IMR-90 (cell line): Measurements from ENCODE around the gene ZBTB7B.

Experiments
- CEBPB ChIP-seq: IDR thresholded peaks from 2 replicates; pipeline ENCODE4 v1.6.1; 2012; ENCODE audit warnings: low read depth, low read length, improper control_type of control experiment
- MAFK ChIP-seq: IDR thresholded peaks from 2 replicates; pipeline ENCODE4 v1.6.1; 2012; ENCODE audit warnings: low read depth, low read length, improper control_type of control experiment
- MAZ ChIP-seq: IDR thresholded peaks from 2 replicates; pipeline ENCODE4 v1.6.1; 2012; ENCODE audit warnings: low read depth, mild to moderate bottlenecking, low read length, improper control_type of control experiment, moderate library complexity, borderline replicate concordance
- NFE2L2 ChIP-seq: fragments of 150-350 bp; IDR thresholded peaks from 2 replicates; pipeline ENCODE4 v1.6.1; 2016; ENCODE audit warnings: low read depth, mild to moderate bottlenecking, low read length
- POLR2A ChIP-seq: IDR thresholded peaks from 2 replicates; pipeline ENCODE4 v1.6.1; 2012; ENCODE audit warnings: mild to moderate bottlenecking, low read depth, low read length
- RFX5 ChIP-seq: IDR thresholded peaks from 2 replicates; pipeline ENCODE4 v1.8.0; 2012; ENCODE audit warnings: low read depth, mild to moderate bottlenecking, low read length, moderate library complexity
- SMC3 ChIP-seq: fragments of 150-350 bp; IDR thresholded peaks from 2 replicates; pipeline ENCODE4 v1.6.1; 2016; ENCODE audit warnings: low read depth, mild to moderate bottlenecking, antibody characterized with exemption, low read length, moderate library complexity
- TF ChIP-seq, protein P1 (sequence below): conservative IDR thresholded peaks from 2 replicates; pipeline ENCODE4 v1.5.1; 2012; ENCODE audit warnings: mild to moderate bottlenecking, low read depth, low read length, improper control_type of control experiment

DNA sequence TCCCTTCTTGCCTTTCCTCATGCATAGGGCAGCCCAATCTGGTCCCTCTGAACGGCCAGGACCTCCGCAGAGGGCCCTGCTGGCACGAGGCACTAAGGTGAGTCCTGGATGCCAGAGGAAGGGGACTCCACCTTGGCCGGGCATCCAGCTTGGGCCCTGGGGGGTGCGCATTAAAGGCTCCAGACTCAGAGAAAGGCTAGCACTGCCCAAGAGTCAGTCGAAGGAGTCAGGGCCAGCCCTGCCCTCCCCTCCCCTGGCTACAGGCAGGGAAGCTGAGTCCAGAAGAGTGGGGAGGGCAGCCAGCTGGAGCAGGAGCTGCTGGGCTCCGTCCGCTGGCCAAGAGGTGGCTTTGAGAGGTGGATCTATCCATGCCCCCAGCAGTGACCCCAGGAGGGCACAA is 58.1 kb downstream of the ZBTB7B start:
- TF ChIP-seq, protein P1, sequence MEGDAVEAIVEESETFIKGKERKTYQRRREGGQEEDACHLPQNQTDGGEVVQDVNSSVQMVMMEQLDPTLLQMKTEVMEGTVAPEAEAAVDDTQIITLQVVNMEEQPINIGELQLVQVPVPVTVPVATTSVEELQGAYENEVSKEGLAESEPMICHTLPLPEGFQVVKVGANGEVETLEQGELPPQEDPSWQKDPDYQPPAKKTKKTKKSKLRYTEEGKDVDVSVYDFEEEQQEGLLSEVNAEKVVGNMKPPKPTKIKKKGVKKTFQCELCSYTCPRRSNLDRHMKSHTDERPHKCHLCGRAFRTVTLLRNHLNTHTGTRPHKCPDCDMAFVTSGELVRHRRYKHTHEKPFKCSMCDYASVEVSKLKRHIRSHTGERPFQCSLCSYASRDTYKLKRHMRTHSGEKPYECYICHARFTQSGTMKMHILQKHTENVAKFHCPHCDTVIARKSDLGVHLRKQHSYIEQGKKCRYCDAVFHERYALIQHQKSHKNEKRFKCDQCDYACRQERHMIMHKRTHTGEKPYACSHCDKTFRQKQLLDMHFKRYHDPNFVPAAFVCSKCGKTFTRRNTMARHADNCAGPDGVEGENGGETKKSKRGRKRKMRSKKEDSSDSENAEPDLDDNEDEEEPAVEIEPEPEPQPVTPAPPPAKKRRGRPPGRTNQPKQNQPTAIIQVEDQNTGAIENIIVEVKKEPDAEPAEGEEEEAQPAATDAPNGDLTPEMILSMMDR: no peak
- TF ChIP-seq CEBPB (no peak), MAZ (no peak), RFX5 (no peak), NFE2L2 (no peak), POLR2A (no peak), MAFK (no peak), SMC3 (no peak)
